GM19099 (cell line): ENCODE data around the gene MAPK8IP3.

ENCODE experiments used
- POLR2A ChIP-seq: IDR thresholded peaks from 3 replicates; pipeline ENCODE4 v1.6.1; 2011; ENCODE audit warnings: low read depth; ENCODE audit not compliant: insufficient read length; ENCODE audit errors: extremely low read depth

Gene MAPK8IP3

DNA sequence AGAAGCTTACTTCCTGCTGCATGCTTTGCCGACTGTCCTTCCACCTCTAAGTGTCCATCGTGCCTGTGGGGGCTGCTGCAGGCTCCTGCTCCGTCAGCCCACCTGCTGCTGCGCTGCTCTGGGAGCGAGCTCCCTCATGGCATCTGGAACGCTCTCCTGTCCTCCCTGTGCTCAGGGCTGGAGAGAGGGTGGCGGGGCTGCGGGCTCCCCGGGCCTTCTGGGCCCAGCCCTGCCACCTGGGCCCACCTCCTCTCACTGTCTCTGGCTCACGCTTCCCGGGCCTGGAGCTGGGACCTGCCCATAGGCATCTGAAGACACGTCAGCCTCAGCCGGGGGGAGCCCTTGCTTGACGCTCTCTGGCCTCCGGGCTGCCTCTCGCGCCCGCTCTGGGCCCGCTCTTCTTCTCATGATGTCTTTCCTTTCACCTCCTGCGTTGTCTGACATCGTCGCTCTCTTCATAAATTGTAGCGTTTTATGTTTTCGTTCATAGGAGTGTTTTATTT is 38.4 kb downstream of the MAPK8IP3 start:
- no peak for TF ChIP-seq POLR2A

DNA sequence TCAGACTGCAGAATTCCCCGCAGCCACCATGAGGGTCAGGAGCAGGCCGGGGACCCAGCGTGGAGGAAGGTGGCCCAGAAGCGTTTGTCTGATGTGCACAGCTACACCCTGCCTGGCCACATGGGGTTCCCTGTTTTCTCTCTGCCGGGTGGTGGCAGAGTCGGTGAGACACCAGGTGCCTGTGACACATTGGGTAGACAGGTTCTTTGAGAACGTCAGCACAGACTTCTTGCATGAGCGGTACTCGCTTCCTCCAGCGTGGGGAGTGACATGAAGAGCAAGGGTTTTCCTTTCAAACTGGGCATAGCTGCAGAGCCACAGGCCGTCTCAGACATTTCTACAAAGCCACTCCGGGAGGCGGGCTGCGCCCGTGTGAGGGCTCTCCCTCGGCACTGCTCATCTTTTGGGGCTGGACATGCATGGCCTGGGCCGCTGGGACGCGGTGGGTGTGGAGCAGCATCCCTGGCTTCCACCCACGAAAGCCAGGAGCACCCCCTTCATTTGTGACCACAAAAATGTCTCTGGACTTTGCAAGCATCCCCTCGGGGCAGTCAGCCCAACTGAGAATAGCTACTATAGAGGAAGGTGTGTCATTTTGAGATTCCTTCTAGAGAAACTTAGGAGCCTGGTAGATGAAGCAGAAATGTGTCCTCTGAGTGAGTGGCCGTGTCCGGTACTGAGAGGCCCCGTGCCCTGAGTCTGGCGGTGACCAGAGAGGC is 39.3 kb downstream of the MAPK8IP3 start:
- no peak for TF ChIP-seq POLR2A

DNA sequence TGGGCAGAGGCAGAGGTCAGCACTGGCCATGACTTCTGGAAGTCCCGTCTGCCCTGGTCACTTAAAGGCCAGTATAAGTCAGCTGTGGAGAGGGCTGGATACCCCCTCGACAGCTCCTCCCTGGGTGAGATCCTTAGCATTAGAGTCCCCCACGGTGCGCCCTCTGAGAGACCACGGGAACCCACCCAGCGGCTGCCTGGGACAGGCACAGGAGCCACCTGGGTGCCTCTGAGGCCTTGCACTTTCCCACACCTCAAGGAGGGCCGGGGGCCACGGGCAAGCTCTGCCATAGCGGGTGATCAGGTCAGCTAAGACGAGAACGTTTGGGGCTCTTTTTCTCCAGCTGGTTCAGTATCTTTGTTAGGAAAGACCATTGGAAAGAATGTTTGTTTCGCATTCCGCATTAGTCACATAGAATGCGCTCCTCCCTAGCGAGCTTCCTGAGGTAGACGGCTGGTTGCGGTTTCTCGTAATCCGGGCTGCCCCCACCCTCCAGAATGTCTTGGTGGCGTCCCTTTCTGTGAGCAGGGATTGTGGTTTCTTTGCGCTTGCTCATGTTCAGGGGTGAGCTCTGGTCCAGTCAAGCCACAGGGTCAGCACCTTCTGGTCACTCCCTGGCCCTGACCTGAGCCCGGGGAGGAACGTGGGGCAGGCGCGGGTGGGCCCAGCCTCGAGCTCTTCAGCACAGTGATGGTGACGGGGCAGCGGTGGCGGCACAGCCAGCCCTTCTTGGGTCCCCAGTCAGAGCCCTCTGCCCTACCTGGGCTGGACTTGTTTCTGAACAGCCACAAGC is 40.1 kb downstream of the MAPK8IP3 start:
- TF ChIP-seq POLR2A: no peak

DNA sequence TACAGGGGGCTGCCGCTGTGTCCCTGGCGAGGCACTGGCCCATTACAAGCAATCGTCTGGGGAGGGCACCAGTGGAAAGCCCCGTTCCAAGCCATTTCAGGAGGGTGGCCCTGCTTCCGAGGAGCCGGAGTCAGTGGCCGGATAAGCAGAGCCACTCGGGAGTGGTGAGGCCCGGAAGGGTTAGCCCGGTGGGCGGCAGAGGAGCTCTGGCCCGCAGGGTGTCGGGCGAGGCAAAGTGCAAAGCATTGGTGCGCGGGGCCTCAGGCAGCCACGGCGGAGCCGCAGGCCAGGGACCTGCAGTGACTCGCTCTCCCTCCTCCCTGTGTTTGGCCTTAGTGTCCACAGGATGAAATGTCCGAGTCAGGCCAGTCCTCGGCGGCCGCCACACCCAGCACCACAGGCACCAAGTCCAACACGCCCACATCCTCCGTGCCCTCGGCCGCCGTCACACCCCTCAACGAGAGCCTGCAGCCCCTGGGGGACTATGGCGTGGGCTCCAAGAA is 40.7 kb downstream of the MAPK8IP3 start:
- no peak for TF ChIP-seq POLR2A

DNA sequence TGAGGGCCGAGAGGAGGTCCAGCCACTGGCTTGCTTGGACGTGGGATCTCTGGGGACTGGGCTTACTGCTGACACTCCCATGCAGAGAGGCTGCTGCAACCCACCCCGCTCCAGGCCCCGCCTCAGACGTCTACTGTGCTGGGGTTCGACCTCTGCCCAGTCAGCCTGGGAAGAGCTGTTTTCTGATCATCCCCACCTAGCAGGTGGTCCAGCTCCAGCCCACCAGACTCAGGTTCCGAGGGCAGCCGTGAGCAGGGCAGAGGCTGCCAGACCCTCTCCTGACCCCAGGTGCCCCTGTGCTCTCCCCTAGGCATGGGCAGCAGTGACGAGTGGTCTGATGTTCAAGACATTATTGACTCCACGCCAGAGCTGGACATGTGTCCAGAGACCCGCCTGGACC is 41.9 kb downstream of the MAPK8IP3 start:
- no peak for TF ChIP-seq POLR2A

DNA sequence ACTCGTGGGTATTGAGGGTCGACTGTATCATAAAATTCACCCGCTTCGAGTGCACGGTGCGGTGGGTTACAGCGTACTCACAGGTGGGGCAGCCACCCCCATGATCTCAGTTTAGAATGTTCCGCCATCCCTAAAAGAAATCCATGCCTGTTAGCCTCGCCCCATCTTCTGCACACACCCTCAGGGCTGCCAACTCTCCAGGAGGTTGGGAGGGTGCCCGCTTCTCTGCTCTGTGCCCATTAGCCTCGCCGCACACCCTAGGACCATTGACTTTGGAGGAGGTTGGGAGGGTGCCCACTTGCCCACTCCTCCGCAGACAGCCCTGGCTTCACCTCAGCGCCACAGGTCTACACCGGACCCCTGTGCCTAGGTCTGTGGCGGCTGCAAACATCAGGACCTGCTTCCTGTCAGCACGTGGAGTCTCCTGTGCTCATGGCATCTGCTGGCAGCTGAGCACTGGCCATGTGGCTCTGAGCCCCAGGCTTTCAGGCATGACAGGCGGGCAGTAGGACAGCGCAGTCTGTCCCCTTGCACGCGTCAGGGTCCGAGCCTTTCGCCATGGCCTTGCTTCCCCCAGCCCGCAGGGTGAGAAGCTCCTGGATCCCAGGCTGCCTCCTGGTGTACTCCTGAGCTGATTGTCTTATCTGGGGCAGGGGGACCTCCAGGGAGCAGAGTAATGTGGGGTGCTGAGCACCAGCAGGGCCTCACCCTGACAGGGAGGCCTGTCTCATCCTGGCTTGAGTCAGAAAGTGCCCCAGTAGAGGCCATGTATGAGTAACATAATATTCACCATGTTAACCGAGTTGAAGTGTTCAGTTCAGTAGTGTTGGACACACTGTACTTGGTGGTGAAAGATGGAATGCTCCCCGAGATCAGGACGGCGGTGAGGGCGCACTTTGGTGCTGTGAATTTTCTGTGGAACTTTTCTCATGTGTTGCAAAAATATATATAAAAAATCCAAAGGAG is 43.4 kb downstream of the MAPK8IP3 start:
- TF ChIP-seq POLR2A: no peak

DNA sequence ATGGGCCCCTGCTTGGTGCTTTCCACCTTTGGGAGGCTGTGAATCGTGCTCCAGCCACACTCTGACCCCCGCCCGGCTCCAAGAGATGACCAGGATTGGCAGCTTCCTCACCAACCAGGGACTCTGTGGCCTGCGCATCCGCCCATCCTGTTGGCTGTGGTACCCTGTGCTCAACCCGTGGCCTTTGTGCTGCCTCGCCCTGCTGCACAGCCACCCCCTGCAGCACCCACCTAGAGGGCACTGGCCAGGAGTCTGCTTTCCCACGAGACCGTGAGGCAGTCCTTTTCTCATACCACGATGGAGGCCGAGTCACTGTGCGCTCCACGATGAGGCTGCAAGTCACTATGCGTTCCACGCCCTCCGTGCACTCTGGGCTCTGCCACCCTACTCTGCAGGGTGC is 46.0 kb downstream of the MAPK8IP3 start:
- TF ChIP-seq POLR2A: no peak

DNA sequence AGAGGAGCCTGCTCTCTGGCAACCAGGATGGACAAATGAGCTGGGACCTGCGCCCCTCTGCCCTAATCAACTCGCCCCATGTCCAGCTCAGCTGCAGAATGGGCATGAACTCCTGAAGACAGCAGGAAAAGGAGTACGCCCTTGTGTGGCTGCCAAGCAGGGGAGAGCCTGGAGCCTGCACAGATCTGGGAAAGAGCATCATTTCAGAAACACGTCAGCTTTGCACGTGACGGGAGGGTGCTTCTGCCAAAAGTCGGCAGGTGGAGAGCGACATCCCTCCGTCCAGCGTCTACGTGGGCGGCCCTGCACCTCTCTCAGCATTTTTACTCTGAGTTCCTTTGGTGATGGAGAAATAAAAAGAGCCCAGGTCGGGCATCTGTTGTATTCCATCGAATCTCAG is 46.9 kb downstream of the MAPK8IP3 start:
- no peak for TF ChIP-seq POLR2A

DNA sequence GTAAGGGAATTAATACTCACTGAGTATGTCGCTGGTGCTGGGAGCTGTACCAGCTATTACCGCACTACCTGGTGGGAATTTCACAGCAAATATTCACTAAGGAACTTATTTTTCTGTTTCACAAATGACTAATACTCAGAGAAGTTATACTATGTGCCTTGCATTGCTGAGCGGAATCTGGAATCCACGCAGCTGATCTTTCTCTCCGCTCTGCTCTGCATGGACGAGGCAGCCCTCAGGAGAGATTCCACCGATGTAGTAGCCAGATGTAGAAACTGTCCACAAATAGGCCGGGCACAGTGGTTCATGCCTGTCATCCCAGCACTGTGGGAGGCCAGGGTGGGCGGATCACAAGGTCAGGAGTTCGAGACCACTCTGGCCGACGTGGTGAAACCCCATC is 48.2 kb downstream of the MAPK8IP3 start:
- no peak for TF ChIP-seq POLR2A

DNA sequence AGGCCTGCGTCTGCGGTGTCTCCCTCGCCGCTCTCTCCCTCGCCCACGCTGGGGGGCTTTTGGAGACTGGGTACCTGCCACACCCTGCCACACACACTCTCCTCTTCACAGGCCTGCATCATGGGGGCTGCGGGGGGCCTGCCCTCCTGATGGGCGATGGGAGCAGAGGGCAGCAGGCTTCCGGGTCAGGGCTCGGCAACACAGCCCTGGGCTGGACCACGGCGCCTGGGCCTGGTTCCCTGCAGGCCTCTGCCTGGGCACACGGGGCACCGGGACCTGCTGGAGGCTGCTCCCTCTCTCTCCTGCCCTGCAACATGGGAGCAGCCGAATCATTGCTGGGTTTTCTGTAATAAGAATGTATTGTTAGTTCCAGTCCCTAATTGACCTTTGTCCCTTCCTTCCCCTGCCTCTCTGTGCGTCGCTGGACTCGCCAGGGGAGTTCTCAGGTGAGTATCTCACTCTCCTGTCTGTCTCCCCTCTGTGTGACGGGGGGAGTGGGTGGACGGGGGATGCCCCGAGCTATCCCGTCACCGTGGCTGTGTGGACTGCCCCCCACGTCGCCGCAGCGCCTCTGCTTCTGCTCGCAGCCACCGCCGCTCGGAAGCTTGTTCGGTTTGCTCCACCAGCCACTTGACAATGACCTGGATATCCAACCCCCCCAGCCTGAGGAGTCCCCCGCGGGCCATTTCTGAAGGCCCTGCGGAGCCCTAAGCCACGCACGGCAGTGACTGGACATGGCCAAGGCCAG is 51.9 kb downstream of the MAPK8IP3 start:
- TF ChIP-seq POLR2A: no peak

DNA sequence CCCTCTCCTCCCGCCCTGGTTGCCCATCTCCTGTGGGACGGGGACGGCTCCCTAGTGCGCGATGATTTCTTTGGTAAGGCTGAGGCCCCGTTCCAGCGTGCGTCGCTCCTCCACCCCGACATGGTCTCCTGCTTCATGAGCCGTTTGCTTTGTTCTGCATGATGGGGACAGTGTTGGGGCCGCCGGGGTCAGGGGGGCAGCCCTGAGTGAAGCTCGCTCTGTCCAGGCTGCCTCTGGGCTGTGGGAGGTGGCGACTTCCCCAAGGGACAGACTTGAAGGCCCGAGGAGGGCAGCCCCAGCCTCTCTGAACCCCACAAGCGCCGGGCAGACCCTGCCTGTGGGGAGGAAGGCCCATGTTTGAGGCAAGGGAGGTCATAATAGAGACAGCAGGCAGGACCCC is 52.9 kb downstream of the MAPK8IP3 start:
- TF ChIP-seq POLR2A: no peak

DNA sequence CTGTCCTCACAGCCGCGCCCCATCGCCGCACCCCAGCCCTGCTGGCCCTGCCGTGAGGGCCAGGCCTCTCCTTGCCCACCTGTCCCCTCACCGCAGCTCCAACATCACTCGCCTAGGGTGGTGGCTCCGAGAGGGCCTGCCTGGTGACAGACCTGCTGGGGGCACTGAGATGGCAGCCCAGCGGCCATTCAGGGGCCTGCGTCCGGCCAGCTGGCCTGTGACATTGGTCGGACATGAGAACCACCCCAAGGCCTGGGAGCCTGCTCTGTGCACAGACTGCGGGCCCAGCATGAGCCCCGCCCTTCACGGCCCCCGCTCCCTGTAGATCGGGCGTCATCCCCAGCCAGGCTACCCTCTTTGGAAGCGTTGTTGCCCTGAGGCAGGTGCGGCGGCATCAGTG is 53.5 kb downstream of the MAPK8IP3 start:
- TF ChIP-seq POLR2A: no peak

DNA sequence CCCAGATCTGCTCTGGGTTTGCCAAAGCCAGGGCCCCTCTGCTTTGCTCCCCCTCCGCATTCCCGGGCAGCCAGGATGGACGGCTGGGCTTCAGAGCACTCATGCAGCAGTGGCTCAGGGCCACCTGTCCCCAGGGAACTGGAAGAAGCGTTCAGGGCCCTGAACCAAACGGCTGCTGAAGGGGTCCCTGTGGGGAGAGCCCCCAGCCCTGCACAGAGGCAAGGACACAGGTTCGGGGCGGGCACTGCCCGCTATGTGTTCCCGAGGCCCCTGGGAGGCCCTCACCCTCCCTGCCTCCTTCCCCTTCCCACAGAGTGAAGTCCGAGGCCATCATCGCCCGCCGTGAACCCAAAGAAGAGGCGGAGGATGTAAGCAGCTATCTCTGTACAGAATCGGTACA is 54.9 kb downstream of the MAPK8IP3 start:
- no peak for TF ChIP-seq POLR2A

DNA sequence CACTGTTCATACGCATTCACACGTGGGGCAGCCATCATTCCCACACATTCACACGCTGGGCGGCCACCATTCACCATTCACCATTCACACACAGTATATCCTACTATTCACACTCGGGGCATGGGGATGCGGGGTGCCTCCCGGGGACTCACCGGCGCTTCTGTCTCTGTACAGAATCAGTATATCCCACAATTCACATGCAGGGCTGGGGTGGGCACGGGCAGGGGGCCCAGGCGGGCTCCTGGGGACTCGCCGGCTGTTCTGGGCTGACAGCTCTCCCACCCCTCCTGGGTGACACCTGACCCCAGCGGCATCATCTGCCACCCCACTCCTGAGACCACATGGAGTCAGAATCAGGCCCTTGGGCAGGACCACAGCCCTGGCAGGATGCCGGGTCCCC is 55.8 kb downstream of the MAPK8IP3 start:
- no peak for TF ChIP-seq POLR2A
